Measurements from ENCODE around the gene CALCR. TPM values are rescaled to one million over a fixed set of nuclear protein-coding genes. Genes with fewer than 3 reads are reported as not detected.

The CALCR gene
- polyA plus RNA-seq, 3 donors: not detected

DNA sequence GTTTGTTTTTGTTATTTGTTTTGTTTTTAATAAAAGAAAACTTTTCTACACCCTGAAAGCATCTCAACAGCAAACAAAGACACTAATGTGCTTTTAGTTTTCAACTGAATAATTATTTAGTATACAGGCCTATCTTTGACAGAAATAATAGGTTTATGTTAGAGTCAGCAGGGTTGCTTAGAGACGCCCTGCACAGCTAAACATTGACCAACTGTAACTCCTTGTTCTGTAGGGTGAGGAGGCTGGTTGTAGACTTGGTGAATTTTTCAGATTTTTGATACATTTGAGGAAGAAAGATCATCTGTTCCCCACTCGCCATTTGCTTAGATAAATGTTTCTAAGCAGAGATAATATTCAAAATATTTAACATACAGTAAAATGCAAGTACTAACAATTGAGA lies 103.1 kb downstream of the CALCR start:
- Histone ChIP-seq H3K27ac (ENCODE audit: low read depth in 1 of 2, low read length in 2 of 2) (no peak overlapping the region), H3K9me3 (replicated peaks in 1 of 2; ENCODE audit: control insufficient read depth in 1 of 2, insufficient read depth in 1 of 2, low read length in 2 of 2) (no peaks in the 10 kb centered on the region), H3K4me2 (replicated peaks; ENCODE audit: extremely low read depth, low read length, poor library complexity, severe bottlenecking) (no peak overlapping the region), H3K36me3 (replicated peaks in 1 of 2; ENCODE audit: control insufficient read depth in 1 of 2, insufficient read depth in 2 of 2, low read length in 2 of 2) (no peaks in the 10 kb centered on the region), H3K9ac (ENCODE audit: insufficient read depth, low read length, poor library complexity, severe bottlenecking) (no peak overlapping the region), H2AFZ (ENCODE audit: insufficient read depth, low read depth, low read length, poor library complexity, severe bottlenecking) (no peak overlapping the region), H3K4me1 (ENCODE audit: control insufficient read depth in 1 of 2, insufficient read depth in 2 of 2, low read length in 2 of 2) (no peaks in the 10 kb centered on the region), H3K27me3 (ENCODE audit: control insufficient read depth in 2 of 2, insufficient read depth in 2 of 2, low read length in 2 of 2) (no peaks in the 10 kb centered on the region), H4K20me1 (ENCODE audit: insufficient read depth, low read length) (no peaks in the 10 kb centered on the region), H3K79me2 (ENCODE audit: insufficient read depth, low read length) (no peaks in the 10 kb centered on the region), H3K4me3 (replicated peaks in 1 of 3; ENCODE audit: low read depth in 2 of 3, low read length in 3 of 3) (no peak overlapping the region)
- intact Hi-C loops (cut with micrococcal nuclease): no loop called here
- no peaks in the 10 kb centered on the region for H3K9me3 Mint-ChIP-seq
- H3K27me3 Mint-ChIP-seq (ENCODE audit: low read depth in 3 of 3): peaks cover 0 to 2% (median 0%) of the 10 kb centered on the region in 3 donors
- H3K4me1 Mint-ChIP-seq: no peaks in the 10 kb centered on the region
- TF ChIP-seq, protein P1, sequence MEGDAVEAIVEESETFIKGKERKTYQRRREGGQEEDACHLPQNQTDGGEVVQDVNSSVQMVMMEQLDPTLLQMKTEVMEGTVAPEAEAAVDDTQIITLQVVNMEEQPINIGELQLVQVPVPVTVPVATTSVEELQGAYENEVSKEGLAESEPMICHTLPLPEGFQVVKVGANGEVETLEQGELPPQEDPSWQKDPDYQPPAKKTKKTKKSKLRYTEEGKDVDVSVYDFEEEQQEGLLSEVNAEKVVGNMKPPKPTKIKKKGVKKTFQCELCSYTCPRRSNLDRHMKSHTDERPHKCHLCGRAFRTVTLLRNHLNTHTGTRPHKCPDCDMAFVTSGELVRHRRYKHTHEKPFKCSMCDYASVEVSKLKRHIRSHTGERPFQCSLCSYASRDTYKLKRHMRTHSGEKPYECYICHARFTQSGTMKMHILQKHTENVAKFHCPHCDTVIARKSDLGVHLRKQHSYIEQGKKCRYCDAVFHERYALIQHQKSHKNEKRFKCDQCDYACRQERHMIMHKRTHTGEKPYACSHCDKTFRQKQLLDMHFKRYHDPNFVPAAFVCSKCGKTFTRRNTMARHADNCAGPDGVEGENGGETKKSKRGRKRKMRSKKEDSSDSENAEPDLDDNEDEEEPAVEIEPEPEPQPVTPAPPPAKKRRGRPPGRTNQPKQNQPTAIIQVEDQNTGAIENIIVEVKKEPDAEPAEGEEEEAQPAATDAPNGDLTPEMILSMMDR (IDR thresholded peaks at IDR 0.05): no peak
- H3K36me3 Mint-ChIP-seq: no peaks in the 10 kb centered on the region
- no peak for DNase-seq
- H3K4me3 Mint-ChIP-seq: no peak overlapping the region
- WGBS (ENCODE audit: insufficient coverage): no CpG with 5 or more reads among the region's 2 CpGs
- no peak overlapping the region for H3K27ac Mint-ChIP-seq

- TF ChIP-seq, protein P1 (IDR thresholded peaks at IDR 0.05): no peak
- Histone ChIP-seq H4K20me1 (ENCODE audit: insufficient read depth, low read length) (no peaks in the 10 kb centered on the region), H3K79me2 (ENCODE audit: insufficient read depth, low read length) (no peaks in the 10 kb centered on the region), H2AFZ (ENCODE audit: insufficient read depth, low read depth, low read length, poor library complexity, severe bottlenecking) (no peak overlapping the region), H3K4me3 (replicated peaks in 1 of 3; ENCODE audit: low read depth in 2 of 3, low read length in 3 of 3) (no peak overlapping the region), H3K9ac (ENCODE audit: insufficient read depth, low read length, poor library complexity, severe bottlenecking) (no peak overlapping the region), H3K27ac (ENCODE audit: low read depth in 1 of 2, low read length in 2 of 2) (no peak overlapping the region), H3K9me3 (replicated peaks in 1 of 2; ENCODE audit: control insufficient read depth in 1 of 2, insufficient read depth in 1 of 2, low read length in 2 of 2) (no peaks in the 10 kb centered on the region), H3K4me1 (ENCODE audit: control insufficient read depth in 1 of 2, insufficient read depth in 2 of 2, low read length in 2 of 2) (no peaks in the 10 kb centered on the region), H3K36me3 (replicated peaks in 1 of 2; ENCODE audit: control insufficient read depth in 1 of 2, insufficient read depth in 2 of 2, low read length in 2 of 2) (no peaks in the 10 kb centered on the region), H3K4me2 (replicated peaks; ENCODE audit: extremely low read depth, low read length, poor library complexity, severe bottlenecking) (no peak overlapping the region), H3K27me3 (ENCODE audit: control insufficient read depth in 2 of 2, insufficient read depth in 2 of 2, low read length in 2 of 2) (no peaks in the 10 kb centered on the region)
- intact Hi-C loops (cut with micrococcal nuclease): no loop called here
- H3K27ac Mint-ChIP-seq: no peak overlapping the region
- 75% methylated on average over 1 of the region's 2 CpGs for whole genome bisulfite sequencing (ENCODE audit: insufficient coverage)
- DNase-seq: no peak
- peaks cover 0 to 2% (median 0%) of the 10 kb centered on the region in 3 donors for H3K27me3 Mint-ChIP-seq (ENCODE audit: low read depth in 3 of 3)
- H3K36me3 Mint-ChIP-seq: no peaks in the 10 kb centered on the region
- H3K9me3 Mint-ChIP-seq: no peaks in the 10 kb centered on the region
- no peak overlapping the region for H3K4me3 Mint-ChIP-seq
- no peaks in the 10 kb centered on the region for H3K4me1 Mint-ChIP-seq
Observed at GRCh38 chr7:93463764-93464163, 110.8 kb downstream of the CALCR start.

All from CD14-positive monocyte (primary cell).